GM23248 (cell line): ENCODE measurements around the gene PTPRD.

ENCODE experiments used
- EZH2 ChIP-seq: fragments of 200-600 bp; sonication (generic); IDR thresholded peaks from 2 replicates; pipeline ENCODE4 v1.6.1; 2018; ENCODE audit warnings: antibody characterized with exemption, mild to moderate bottlenecking; ENCODE audit not compliant: insufficient read depth, poor library complexity, severe bottlenecking
- EZH2phosphoT487 ChIP-seq: fragments of 200-600 bp; sonication (generic); IDR thresholded peaks from 2 replicates; pipeline ENCODE4 v1.6.1; 2018; ENCODE audit warnings: antibody characterized with exemption, moderate library complexity, mild to moderate bottlenecking, low read depth; ENCODE audit not compliant: insufficient read depth

- TF ChIP-seq EZH2: no peak
- no peak for TF ChIP-seq EZH2phosphoT487
Measured at GRCh38 chr9:9389904-9390303, 1222.9 kb downstream of the PTPRD start.
